ENCODE measurements around the gene ASXL2. TPM values are rescaled to one million over a fixed set of nuclear protein-coding genes. Genes with fewer than 3 reads are reported as not detected.

The ASXL2 gene
- total RNA-seq, 1 donor from 2014 or later = 25.8 TPM

- Histone ChIP-seq H3K4me3 (ENCODE audit: insufficient read depth, low read depth, low read length) (no peak overlapping the region), H3K9ac (ENCODE audit: low read length) (no peak overlapping the region), H4K20me1 (ENCODE audit: insufficient read depth, low read length) (no peaks in the 10 kb centered on the region), H3K4me2 (ENCODE audit: low read length) (no peak overlapping the region), H3K27ac (ENCODE audit: low read depth, low read length) (no peak overlapping the region), H3K79me2 (ENCODE audit: insufficient read depth, low read length) (no peaks in the 10 kb centered on the region), H3K36me3 (ENCODE audit: insufficient read depth, low read length) (no peaks in the 10 kb centered on the region), H3K9me3 (ENCODE audit: insufficient read depth, low read depth, low read length) (no peaks in the 10 kb centered on the region), H3K4me1 (ENCODE audit: insufficient read depth, low read length) (no peaks in the 10 kb centered on the region), H2AFZ (ENCODE audit: low read depth, low read length) (no peak overlapping the region), H3K27me3 (ENCODE audit: insufficient read depth, low read length) (no peaks in the 10 kb centered on the region)
- H3K4me1 Mint-ChIP-seq (ENCODE audit: low read depth, unreplicated experiment) = peaks cover 1% of the 10 kb centered on the region
- TF ChIP-seq, protein P1, sequence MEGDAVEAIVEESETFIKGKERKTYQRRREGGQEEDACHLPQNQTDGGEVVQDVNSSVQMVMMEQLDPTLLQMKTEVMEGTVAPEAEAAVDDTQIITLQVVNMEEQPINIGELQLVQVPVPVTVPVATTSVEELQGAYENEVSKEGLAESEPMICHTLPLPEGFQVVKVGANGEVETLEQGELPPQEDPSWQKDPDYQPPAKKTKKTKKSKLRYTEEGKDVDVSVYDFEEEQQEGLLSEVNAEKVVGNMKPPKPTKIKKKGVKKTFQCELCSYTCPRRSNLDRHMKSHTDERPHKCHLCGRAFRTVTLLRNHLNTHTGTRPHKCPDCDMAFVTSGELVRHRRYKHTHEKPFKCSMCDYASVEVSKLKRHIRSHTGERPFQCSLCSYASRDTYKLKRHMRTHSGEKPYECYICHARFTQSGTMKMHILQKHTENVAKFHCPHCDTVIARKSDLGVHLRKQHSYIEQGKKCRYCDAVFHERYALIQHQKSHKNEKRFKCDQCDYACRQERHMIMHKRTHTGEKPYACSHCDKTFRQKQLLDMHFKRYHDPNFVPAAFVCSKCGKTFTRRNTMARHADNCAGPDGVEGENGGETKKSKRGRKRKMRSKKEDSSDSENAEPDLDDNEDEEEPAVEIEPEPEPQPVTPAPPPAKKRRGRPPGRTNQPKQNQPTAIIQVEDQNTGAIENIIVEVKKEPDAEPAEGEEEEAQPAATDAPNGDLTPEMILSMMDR (IDR thresholded peaks at IDR 0.05; ENCODE audit: insufficient read depth, low read depth, low read length) = no peak
- no peak for TF ChIP-seq EZH2 (IDR thresholded peaks at IDR 0.05; ENCODE audit: insufficient read depth, low read length)
- no peak for DNase-seq (ENCODE audit: low read depth)
- no peak overlapping the region for H3K27ac Mint-ChIP-seq (ENCODE audit: unreplicated experiment)
- FAIRE-seq = no peak
- peaks cover 15% of the 10 kb centered on the region for H3K27me3 Mint-ChIP-seq (ENCODE audit: low read depth, unreplicated experiment)
- H3K36me3 Mint-ChIP-seq (ENCODE audit: low read depth, unreplicated experiment) = peaks cover 3% of the 10 kb centered on the region
- no peak overlapping the region for H3K4me3 Mint-ChIP-seq (ENCODE audit: unreplicated experiment)
- H3K9me3 Mint-ChIP-seq (ENCODE audit: unreplicated experiment) = peaks cover 3% of the 10 kb centered on the region
Observed at GRCh38 chr2:25688236-25688635, 190.1 kb downstream of the ASXL2 start.

GRCh38 chr2:25685741-25686140 lies 192.5 kb downstream of the ASXL2 start:
- H3K9me3 Mint-ChIP-seq (ENCODE audit: unreplicated experiment) = peaks cover 3% of the 10 kb centered on the region
- Histone ChIP-seq H3K4me2 (ENCODE audit: low read length) (no peak overlapping the region), H3K4me1 (ENCODE audit: insufficient read depth, low read length) (no peaks in the 10 kb centered on the region), H4K20me1 (ENCODE audit: insufficient read depth, low read length) (no peaks in the 10 kb centered on the region), H3K36me3 (ENCODE audit: insufficient read depth, low read length) (no peaks in the 10 kb centered on the region), H3K27ac (ENCODE audit: low read depth, low read length) (no peak overlapping the region), H3K4me3 (ENCODE audit: insufficient read depth, low read depth, low read length) (no peak overlapping the region), H2AFZ (ENCODE audit: low read depth, low read length) (no peak overlapping the region), H3K9ac (ENCODE audit: low read length) (no peak overlapping the region), H3K27me3 (ENCODE audit: insufficient read depth, low read length) (no peaks in the 10 kb centered on the region), H3K79me2 (ENCODE audit: insufficient read depth, low read length) (no peaks in the 10 kb centered on the region), H3K9me3 (ENCODE audit: insufficient read depth, low read depth, low read length) (no peaks in the 10 kb centered on the region)
- H3K27ac Mint-ChIP-seq (ENCODE audit: unreplicated experiment) = no peak overlapping the region
- peaks cover 1% of the 10 kb centered on the region for H3K4me1 Mint-ChIP-seq (ENCODE audit: low read depth, unreplicated experiment)
- no peak for DNase-seq (ENCODE audit: low read depth)
- no peak for FAIRE-seq
- no peak overlapping the region for H3K4me3 Mint-ChIP-seq (ENCODE audit: unreplicated experiment)
- peaks cover 3% of the 10 kb centered on the region for H3K36me3 Mint-ChIP-seq (ENCODE audit: low read depth, unreplicated experiment)
- TF ChIP-seq EZH2 (IDR thresholded peaks at IDR 0.05; ENCODE audit: insufficient read depth, low read length) = no peak
- TF ChIP-seq, protein P1 (IDR thresholded peaks at IDR 0.05; ENCODE audit: insufficient read depth, low read depth, low read length) = no peak
- peaks cover 15% of the 10 kb centered on the region for H3K27me3 Mint-ChIP-seq (ENCODE audit: low read depth, unreplicated experiment)

- no peak overlapping the region for H3K9ac ChIP-seq (ENCODE audit: low read length)
- peaks cover 13% of the 10 kb centered on the region for H3K27me3 Mint-ChIP-seq (ENCODE audit: low read depth, unreplicated experiment)
- FAIRE-seq (no peak), DNase-seq (ENCODE audit: low read depth) (no peak)
- peaks cover 3% of the 10 kb centered on the region for H3K36me3 Mint-ChIP-seq (ENCODE audit: low read depth, unreplicated experiment)
- H3K4me3 Mint-ChIP-seq (ENCODE audit: unreplicated experiment) = no peak overlapping the region
- no peaks in the 10 kb centered on the region for H3K4me1 Mint-ChIP-seq (ENCODE audit: low read depth, unreplicated experiment)
- H3K27ac Mint-ChIP-seq (ENCODE audit: unreplicated experiment) = no peak overlapping the region
- TF ChIP-seq, protein P1 (IDR thresholded peaks at IDR 0.05; ENCODE audit: insufficient read depth, low read depth, low read length) = no peak
- no peak for TF ChIP-seq EZH2 (IDR thresholded peaks at IDR 0.05; ENCODE audit: insufficient read depth, low read length)
- H3K79me2 ChIP-seq (ENCODE audit: insufficient read depth, low read length) = no peaks in the 10 kb centered on the region
- no peak overlapping the region for H3K27ac ChIP-seq (ENCODE audit: low read depth, low read length)
- no peaks in the 10 kb centered on the region for H3K36me3 ChIP-seq (ENCODE audit: insufficient read depth, low read length)
- no peaks in the 10 kb centered on the region for H3K9me3 ChIP-seq (ENCODE audit: insufficient read depth, low read depth, low read length)
- no peaks in the 10 kb centered on the region for H4K20me1 ChIP-seq (ENCODE audit: insufficient read depth, low read length)
- H3K4me2 ChIP-seq (ENCODE audit: low read length) = no peak overlapping the region
- no peaks in the 10 kb centered on the region for H3K4me1 ChIP-seq (ENCODE audit: insufficient read depth, low read length)
- no peaks in the 10 kb centered on the region for H3K27me3 ChIP-seq (ENCODE audit: insufficient read depth, low read length)
- no peak overlapping the region for H3K4me3 ChIP-seq (ENCODE audit: insufficient read depth, low read depth, low read length)
- peaks cover 3% of the 10 kb centered on the region for H3K9me3 Mint-ChIP-seq (ENCODE audit: unreplicated experiment)
- no peak overlapping the region for H2AFZ ChIP-seq (ENCODE audit: low read depth, low read length)
Observed at GRCh38 chr2:25684577-25685473, 193.5 kb downstream of the ASXL2 start.

Data from astrocyte (in vitro differentiated cells and primary cell).